A549 (cell line): Measurements from ENCODE around the gene TEX44.

Experiments
- CTCF ChIP-seq: fragments of >200 bp; sonication (Bioruptor Twin); formaldehyde crosslinking; IDR thresholded peaks from 3 replicates; pipeline ENCODE4 v1.5.1; 2016
- ELK1 ChIP-seq: fragments of 150-350 bp; IDR thresholded peaks from 2 replicates; pipeline ENCODE4 v1.6.1; 2014; ENCODE audit warnings: low read depth, mild to moderate bottlenecking, low read length
- EP300 ChIP-seq, 2 experiments: fragments of >200 bp; sonication (Bioruptor Twin); formaldehyde crosslinking; IDR thresholded peaks; 2 replicates in 1 of 2; 3 replicates in 1 of 2; pipeline ENCODE4 v1.6.1; 2016 to 2017
- ESRRA ChIP-seq: fragments of 150-350 bp; IDR thresholded peaks from 2 replicates; pipeline ENCODE4 v1.6.1; 2014; ENCODE audit warnings: mild to moderate bottlenecking, low read length, borderline replicate concordance
- JUN ChIP-seq, 2 experiments: fragments of >200 bp; sonication (Bioruptor Twin); formaldehyde crosslinking; IDR thresholded peaks; 2 replicates in 1 of 2; 3 replicates in 1 of 2; pipeline ENCODE4 v1.6.1; 2016 to 2017
- POLR2A ChIP-seq: IDR thresholded peaks from 2 replicates; pipeline ENCODE4 v1.6.1; 2012; ENCODE audit warnings: mild to moderate bottlenecking, low read length
- RAD21 ChIP-seq, 2 experiments: fragments of >200 bp in 1 of 2; sonication (Bioruptor Twin) in 1 of 2; formaldehyde crosslinking in 1 of 2; IDR thresholded peaks in 1 of 2; conservative IDR thresholded peaks in 1 of 2; 2 replicates in 1 of 2; 3 replicates in 1 of 2; pipeline ENCODE4 v1.6.1; 2012 to 2018; ENCODE audit warnings: inconsistent platforms in 1 of 2
- REST ChIP-seq: fragments of 200-600 bp; sonication (generic); IDR thresholded peaks from 2 replicates; pipeline ENCODE4 v1.6.1; 2016; ENCODE audit warnings: antibody characterized with exemption, mild to moderate bottlenecking, moderate library complexity
- SMC3 ChIP-seq: fragments of >200 bp; sonication (Bioruptor Twin); formaldehyde crosslinking; IDR thresholded peaks from 3 replicates; pipeline ENCODE4 v1.6.1; 2018; ENCODE audit warnings: inconsistent platforms
- USF2 ChIP-seq: fragments of 450-650 bp; IDR thresholded peaks from 2 replicates; pipeline ENCODE4 v1.6.1; 2014; ENCODE audit warnings: antibody characterized with exemption
- ZSCAN20 ChIP-seq: fragments of 250-450 bp; sonication (Bioruptor Pico); IDR thresholded peaks from 2 replicates; pipeline ENCODE4 v1.8.0; 2022; ENCODE audit warnings: mild to moderate bottlenecking, moderate library complexity

GRCh38 chr2:231604685-231605606 lies 12.3 kb downstream of the TEX44 start:
- TF ChIP-seq POLR2A (no peak; the same call in 1 of the 2 replicates), CTCF (no peak; the same call in 2 of the 3 replicates), SMC3 (no peak), REST (no peak; the same call in 1 of the 2 replicates), USF2 (no peak), ZSCAN20 (CRISPR knock-in tag) (no peak), EP300 (IDR thresholded peaks at IDR 0.05) (no peak), RAD21 (conservative IDR thresholded peaks at IDR 0.05 in 1 of 2, IDR thresholded peaks at IDR 0.05 in 1 of 2) (no peak), ELK1 (no peak), ESRRA (no peak), JUN (IDR thresholded peaks at IDR 0.05) (peak; percentile 56 to 75)
